GM12892 (cell line): Measurements from ENCODE around the gene PPP2R1B.

Source experiments
- POLR2A ChIP-seq: IDR thresholded peaks from 2 replicates; pipeline ENCODE4 v1.6.1; 2011; ENCODE audit warnings: low read depth, low read length, control low read depth
- POLR2AphosphoS5 ChIP-seq: IDR thresholded peaks from 2 replicates; pipeline ENCODE4 v1.6.1; 2011; ENCODE audit warnings: low read depth, low read length, control low read depth
- TAF1 ChIP-seq: IDR thresholded peaks from 2 replicates; pipeline ENCODE4 v1.6.1; 2011; ENCODE audit warnings: low read depth, mild to moderate bottlenecking, control low read depth, low read length, borderline replicate concordance

GRCh38 chr11:111694851-111695250 is 71.3 kb downstream of the PPP2R1B start:
- no peak for TF ChIP-seq POLR2A
- TF ChIP-seq POLR2AphosphoS5: no peak
- no peak for TF ChIP-seq TAF1
